Measurements from ENCODE around the gene KRTAP2-3.

DNA sequence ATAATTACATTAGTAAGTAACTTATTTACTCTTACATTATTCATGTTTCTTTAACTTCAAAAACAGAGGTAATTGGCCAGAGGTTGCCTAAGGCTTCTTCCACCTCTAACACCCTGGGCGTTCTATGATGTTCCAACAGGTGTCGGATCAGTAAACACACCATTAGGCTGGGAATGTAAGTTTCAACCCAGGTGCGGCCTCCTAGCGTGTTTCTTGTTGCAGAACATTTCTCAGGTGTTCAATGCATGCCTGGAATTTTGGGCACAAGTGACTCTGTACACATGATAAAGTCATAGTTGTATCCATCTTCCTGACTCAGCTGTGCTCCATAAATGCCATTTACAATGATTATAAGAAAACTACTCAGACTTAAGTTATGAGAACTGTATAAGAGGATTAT is 5.9 kb downstream of the KRTAP2-3 start:
- TF ChIP-seq, protein P1, sequence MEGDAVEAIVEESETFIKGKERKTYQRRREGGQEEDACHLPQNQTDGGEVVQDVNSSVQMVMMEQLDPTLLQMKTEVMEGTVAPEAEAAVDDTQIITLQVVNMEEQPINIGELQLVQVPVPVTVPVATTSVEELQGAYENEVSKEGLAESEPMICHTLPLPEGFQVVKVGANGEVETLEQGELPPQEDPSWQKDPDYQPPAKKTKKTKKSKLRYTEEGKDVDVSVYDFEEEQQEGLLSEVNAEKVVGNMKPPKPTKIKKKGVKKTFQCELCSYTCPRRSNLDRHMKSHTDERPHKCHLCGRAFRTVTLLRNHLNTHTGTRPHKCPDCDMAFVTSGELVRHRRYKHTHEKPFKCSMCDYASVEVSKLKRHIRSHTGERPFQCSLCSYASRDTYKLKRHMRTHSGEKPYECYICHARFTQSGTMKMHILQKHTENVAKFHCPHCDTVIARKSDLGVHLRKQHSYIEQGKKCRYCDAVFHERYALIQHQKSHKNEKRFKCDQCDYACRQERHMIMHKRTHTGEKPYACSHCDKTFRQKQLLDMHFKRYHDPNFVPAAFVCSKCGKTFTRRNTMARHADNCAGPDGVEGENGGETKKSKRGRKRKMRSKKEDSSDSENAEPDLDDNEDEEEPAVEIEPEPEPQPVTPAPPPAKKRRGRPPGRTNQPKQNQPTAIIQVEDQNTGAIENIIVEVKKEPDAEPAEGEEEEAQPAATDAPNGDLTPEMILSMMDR (IDR thresholded peaks at IDR 0.05; ENCODE audit: low read length): no peak
- no peak for TF ChIP-seq EZH2 (IDR thresholded peaks at IDR 0.05; ENCODE audit: borderline replicate concordance, low read length)
